HepG2 (cell line): Measurements from ENCODE around the gene SLC17A9.

ENCODE experiments used
- ATF2 ChIP-seq: sonication (generic); formaldehyde crosslinking; IDR thresholded peaks from 2 replicates; pipeline ENCODE4 v1.4.0; 2020; ENCODE audit warnings: missing genetic modification reagents
- CHD2 ChIP-seq: IDR thresholded peaks from 2 replicates; pipeline ENCODE4 v1.6.1; 2011; ENCODE audit warnings: low read depth, low read length, improper control_type of control experiment
- CTCF ChIP-seq: sonication (generic); formaldehyde crosslinking; IDR thresholded peaks from 2 replicates; pipeline ENCODE4 v1.5.0; 2020; ENCODE audit warnings: mild to moderate bottlenecking, missing genetic modification reagents, moderate library complexity
- HOXA7 ChIP-seq: sonication (generic); formaldehyde crosslinking; IDR thresholded peaks from 2 replicates; pipeline ENCODE4 v1.8.1; 2022; ENCODE audit warnings: mild to moderate bottlenecking, missing genetic modification reagents, moderate library complexity
- KDM3A ChIP-seq: IDR thresholded peaks from 2 replicates; pipeline ENCODE4 v1.6.1; 2018; ENCODE audit warnings: low read depth, missing compliant biosample characterization
- MATR3 ChIP-seq: sonication (generic); formaldehyde crosslinking; IDR thresholded peaks from 2 replicates; pipeline ENCODE4 v1.4.0; 2020; ENCODE audit warnings: missing genetic modification reagents
- NR2C2 ChIP-seq: sonication (generic); formaldehyde crosslinking; IDR thresholded peaks from 2 replicates; pipeline ENCODE4 v1.4.0; 2020; ENCODE audit warnings: missing genetic modification reagents, mild to moderate bottlenecking, moderate library complexity, borderline replicate concordance
- SMAD1 ChIP-seq: sonication (generic); formaldehyde crosslinking; IDR thresholded peaks from 2 replicates; pipeline ENCODE4 v1.4.0; 2020; ENCODE audit warnings: missing genetic modification reagents, low read depth, mild to moderate bottlenecking, borderline replicate concordance
- SRF ChIP-seq: IDR thresholded peaks from 2 replicates; pipeline ENCODE4 v1.6.1; 2011; ENCODE audit warnings: mild to moderate bottlenecking, low read depth, low read length, moderate library complexity
- SUZ12 ChIP-seq: fragments of 150-350 bp; IDR thresholded peaks from 2 replicates; pipeline ENCODE4 v1.6.1; 2014; ENCODE audit warnings: low read depth, low read length
- U2AF2 ChIP-seq: fragments of 200-400 bp; formaldehyde crosslinking; IDR thresholded peaks from 2 replicates; pipeline ENCODE4 v1.6.1; 2017; ENCODE audit warnings: low read depth, mild to moderate bottlenecking, low read length
- ZMYM2 ChIP-seq: sonication (generic); formaldehyde crosslinking; IDR thresholded peaks from 2 replicates; pipeline ENCODE4 v1.8.0; 2022; ENCODE audit warnings: mild to moderate bottlenecking, missing genetic modification reagents
- ZNF136 ChIP-seq: sonication (generic); formaldehyde crosslinking; IDR thresholded peaks from 2 replicates; pipeline ENCODE4 v1.8.1; 2022; ENCODE audit warnings: low read depth, mild to moderate bottlenecking, moderate library complexity, missing genetic modification reagents
- ZNF567 ChIP-seq: sonication (generic); formaldehyde crosslinking; IDR thresholded peaks from 2 replicates; pipeline ENCODE4 v1.8.1; 2023; ENCODE audit warnings: mild to moderate bottlenecking, missing genetic modification reagents, borderline replicate concordance

- 0 out of 2 replicates have a peak, but pooled peaks have one; percentile 1 for TF ChIP-seq CTCF (CRISPR knock-in tag)
- TF ChIP-seq U2AF2: no peak
- no peak for TF ChIP-seq ZMYM2
- TF ChIP-seq SRF: no peak
- no peak for TF ChIP-seq SMAD1 (CRISPR knock-in tag)
- no peak for TF ChIP-seq NR2C2
- TF ChIP-seq HOXA7 (CRISPR knock-in tag): no peak
- TF ChIP-seq KDM3A (CRISPR knock-in tag): no peak
- TF ChIP-seq MATR3 (CRISPR knock-in tag): no peak
- no peak for TF ChIP-seq SUZ12
- no peak for TF ChIP-seq ZNF136 (CRISPR knock-in tag)
- no peak for TF ChIP-seq ZNF567 (CRISPR knock-in tag)
- TF ChIP-seq ATF2: no peak
- no peak for TF ChIP-seq CHD2
Observed at GRCh38 chr20:62914436-62914835, 38.1 kb upstream of the SLC17A9 start.
